ENCODE results near the gene ERBIN.
"Not testable (repeated sequence)": the region's sequence is repeated elsewhere in the genome, so short reads cannot be mapped to it uniquely, and the experiment has no call there.

ERBIN gene

GRCh38 chr5:66012271-66012670 lies 85.9 kb downstream of the ERBIN start:
- DNase-seq, result no peak

- DNase-seq, result no peak
Measured at GRCh38 chr5:66013397-66013796, 87.0 kb downstream of the ERBIN start.

GRCh38 chr5:66013906-66014305 lies 87.5 kb downstream of the ERBIN start:
- DNase-seq, result no peak

- no peak for DNase-seq
Measured at GRCh38 chr5:66015196-66015960, 89.0 kb downstream of the ERBIN start.

GRCh38 chr5:66021585-66021984 lies 95.2 kb downstream of the ERBIN start:
- no peak for DNase-seq

GRCh38 chr5:66039296-66039695 lies 112.9 kb downstream of the ERBIN start:
- DNase-seq, result no peak

- DNase-seq, result no peak
Measured at GRCh38 chr5:66039701-66040100, 113.3 kb downstream of the ERBIN start.

GRCh38 chr5:66041627-66042026 lies 115.3 kb downstream of the ERBIN start:
- DNase-seq, result no peak

GRCh38 chr5:66057239-66057638 lies 130.9 kb downstream of the ERBIN start:
- no peak for DNase-seq

GRCh38 chr5:66061320-66061719 lies 134.9 kb downstream of the ERBIN start:
- DNase-seq, result not testable (repeated sequence)

GRCh38 chr5:66063061-66063460 lies 136.7 kb downstream of the ERBIN start:
- not testable (repeated sequence) for DNase-seq

GRCh38 chr5:66066826-66067225 lies 140.5 kb downstream of the ERBIN start:
- DNase-seq, result no peak

GRCh38 chr5:66072031-66072430 lies 145.7 kb downstream of the ERBIN start:
- DNase-seq, result no peak

- DNase-seq, result no peak
Measured at GRCh38 chr5:66074901-66075300, 148.5 kb downstream of the ERBIN start.

GRCh38 chr5:66080664-66081063 lies 154.3 kb downstream of the ERBIN start:
- DNase-seq, result no peak

- DNase-seq, result no peak
Measured at GRCh38 chr5:66089384-66089783, 163.0 kb downstream of the ERBIN start.

GRCh38 chr5:66100851-66101250 lies 174.5 kb downstream of the ERBIN start:
- no peak for DNase-seq

GRCh38 chr5:66113160-66113559 lies 186.8 kb downstream of the ERBIN start:
- DNase-seq, result no peak

GRCh38 chr5:66118304-66118703 lies 191.9 kb downstream of the ERBIN start:
- DNase-seq, result no peak

GRCh38 chr5:66122379-66123034 lies 196.1 kb downstream of the ERBIN start:
- DNase-seq, result no peak

- DNase-seq, result no peak
Measured at GRCh38 chr5:66129144-66129543, 202.8 kb downstream of the ERBIN start.

GRCh38 chr5:66130493-66130892 lies 204.1 kb downstream of the ERBIN start:
- DNase-seq, result no peak
